VCaP (cell line): ENCODE results near the gene ARFGAP1.

Source experiments
- H3K27ac ChIP-seq: fragments of 450-650 bp; 2 replicates; pipeline ENCODE4 v1.5.1; 2017
- CTCF ChIP-seq: fragments of 450-650 bp; conservative IDR thresholded peaks from 2 replicates; pipeline ENCODE4 v1.5.1; 2017; ENCODE audit warnings: mild to moderate bottlenecking, moderate library complexity

ARFGAP1 gene

GRCh38 chr20:63310265-63310991 is 37.8 kb downstream of the ARFGAP1 start:
- TF ChIP-seq CTCF, result no peak
- no peak overlapping the region for H3K27ac ChIP-seq

GRCh38 chr20:63311186-63311832 is 38.7 kb downstream of the ARFGAP1 start:
- no peak overlapping the region for H3K27ac ChIP-seq
- TF ChIP-seq CTCF, result no peak

- TF ChIP-seq CTCF, result no peak
- H3K27ac ChIP-seq, result no peak overlapping the region
These were observed 39.2 kb downstream of the ARFGAP1 start for GRCh38 chr20:63311833-63312243.

- TF ChIP-seq CTCF, result no peak
- no peak overlapping the region for H3K27ac ChIP-seq
These were observed 39.7 kb downstream of the ARFGAP1 start for GRCh38 chr20:63312273-63312672.

- H3K27ac ChIP-seq, result no peak overlapping the region
- TF ChIP-seq CTCF, result no peak
These were observed 40.2 kb downstream of the ARFGAP1 start for GRCh38 chr20:63312690-63313348.

GRCh38 chr20:63313349-63314014 is 40.9 kb downstream of the ARFGAP1 start:
- TF ChIP-seq CTCF, result no peak
- no peak overlapping the region for H3K27ac ChIP-seq

DNA sequence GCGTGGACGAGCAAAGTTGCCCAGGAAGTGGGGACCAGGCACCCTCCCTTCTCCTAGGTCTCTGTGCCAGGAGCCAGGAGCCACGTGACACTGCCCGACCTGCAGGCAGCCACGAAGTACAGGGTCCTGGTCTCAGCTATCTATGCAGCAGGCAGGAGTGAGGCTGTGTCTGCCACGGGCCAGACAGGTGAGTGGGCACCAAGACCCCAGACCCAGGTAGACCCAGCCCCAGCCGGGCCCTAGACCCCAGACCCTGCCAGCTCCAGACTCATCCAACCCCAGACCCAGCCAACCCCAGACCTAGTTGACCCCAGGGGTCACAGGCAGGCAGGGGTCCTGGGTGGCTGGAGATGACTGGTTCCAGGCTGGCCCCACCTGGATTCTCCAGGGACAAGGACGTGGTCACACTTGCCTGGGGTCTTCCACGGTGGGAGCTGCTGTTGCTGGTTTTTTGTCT is 41.4 kb downstream of the ARFGAP1 start:
- no peak for TF ChIP-seq CTCF
- H3K27ac ChIP-seq, result no peak overlapping the region
